ENCODE measurements around the gene VOPP1. TPM values are rescaled to one million over a fixed set of nuclear protein-coding genes. Genes with fewer than 3 reads are reported as not detected.

The VOPP1 gene
- total RNA-seq, 1 experiment from 2014 or later = 63.9 TPM

GRCh38 chr7:55498142-55498541 is 74.2 kb downstream of the VOPP1 start (continued):
- TF ChIP-seq, protein P1, sequence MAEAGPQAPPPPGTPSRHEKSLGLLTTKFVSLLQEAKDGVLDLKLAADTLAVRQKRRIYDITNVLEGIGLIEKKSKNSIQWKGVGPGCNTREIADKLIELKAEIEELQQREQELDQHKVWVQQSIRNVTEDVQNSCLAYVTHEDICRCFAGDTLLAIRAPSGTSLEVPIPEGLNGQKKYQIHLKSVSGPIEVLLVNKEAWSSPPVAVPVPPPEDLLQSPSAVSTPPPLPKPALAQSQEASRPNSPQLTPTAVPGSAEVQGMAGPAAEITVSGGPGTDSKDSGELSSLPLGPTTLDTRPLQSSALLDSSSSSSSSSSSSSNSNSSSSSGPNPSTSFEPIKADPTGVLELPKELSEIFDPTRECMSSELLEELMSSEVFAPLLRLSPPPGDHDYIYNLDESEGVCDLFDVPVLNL (CRISPR knock-in tag; IDR thresholded peaks at IDR 0.05; ENCODE audit: borderline replicate concordance, low read depth) = no peak
- TF ChIP-seq, protein P2, sequence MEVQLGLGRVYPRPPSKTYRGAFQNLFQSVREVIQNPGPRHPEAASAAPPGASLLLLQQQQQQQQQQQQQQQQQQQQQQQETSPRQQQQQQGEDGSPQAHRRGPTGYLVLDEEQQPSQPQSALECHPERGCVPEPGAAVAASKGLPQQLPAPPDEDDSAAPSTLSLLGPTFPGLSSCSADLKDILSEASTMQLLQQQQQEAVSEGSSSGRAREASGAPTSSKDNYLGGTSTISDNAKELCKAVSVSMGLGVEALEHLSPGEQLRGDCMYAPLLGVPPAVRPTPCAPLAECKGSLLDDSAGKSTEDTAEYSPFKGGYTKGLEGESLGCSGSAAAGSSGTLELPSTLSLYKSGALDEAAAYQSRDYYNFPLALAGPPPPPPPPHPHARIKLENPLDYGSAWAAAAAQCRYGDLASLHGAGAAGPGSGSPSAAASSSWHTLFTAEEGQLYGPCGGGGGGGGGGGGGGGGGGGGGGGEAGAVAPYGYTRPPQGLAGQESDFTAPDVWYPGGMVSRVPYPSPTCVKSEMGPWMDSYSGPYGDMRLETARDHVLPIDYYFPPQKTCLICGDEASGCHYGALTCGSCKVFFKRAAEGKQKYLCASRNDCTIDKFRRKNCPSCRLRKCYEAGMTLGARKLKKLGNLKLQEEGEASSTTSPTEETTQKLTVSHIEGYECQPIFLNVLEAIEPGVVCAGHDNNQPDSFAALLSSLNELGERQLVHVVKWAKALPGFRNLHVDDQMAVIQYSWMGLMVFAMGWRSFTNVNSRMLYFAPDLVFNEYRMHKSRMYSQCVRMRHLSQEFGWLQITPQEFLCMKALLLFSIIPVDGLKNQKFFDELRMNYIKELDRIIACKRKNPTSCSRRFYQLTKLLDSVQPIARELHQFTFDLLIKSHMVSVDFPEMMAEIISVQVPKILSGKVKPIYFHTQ (CRISPR knock-in tag; IDR thresholded peaks at IDR 0.05) = no peak
- TF ChIP-seq NFATC4 (CRISPR knock-in tag; IDR thresholded peaks at IDR 0.05) (no peak), GTF2I (CRISPR knock-in tag; conservative IDR thresholded peaks at IDR 0.05) (no peak)
- TF ChIP-seq, protein P3, sequence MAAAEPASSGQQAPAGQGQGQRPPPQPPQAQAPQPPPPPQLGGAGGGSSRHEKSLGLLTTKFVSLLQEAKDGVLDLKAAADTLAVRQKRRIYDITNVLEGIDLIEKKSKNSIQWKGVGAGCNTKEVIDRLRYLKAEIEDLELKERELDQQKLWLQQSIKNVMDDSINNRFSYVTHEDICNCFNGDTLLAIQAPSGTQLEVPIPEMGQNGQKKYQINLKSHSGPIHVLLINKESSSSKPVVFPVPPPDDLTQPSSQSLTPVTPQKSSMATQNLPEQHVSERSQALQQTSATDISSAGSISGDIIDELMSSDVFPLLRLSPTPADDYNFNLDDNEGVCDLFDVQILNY (CRISPR knock-in tag; IDR thresholded peaks at IDR 0.05) = no peak

DNA sequence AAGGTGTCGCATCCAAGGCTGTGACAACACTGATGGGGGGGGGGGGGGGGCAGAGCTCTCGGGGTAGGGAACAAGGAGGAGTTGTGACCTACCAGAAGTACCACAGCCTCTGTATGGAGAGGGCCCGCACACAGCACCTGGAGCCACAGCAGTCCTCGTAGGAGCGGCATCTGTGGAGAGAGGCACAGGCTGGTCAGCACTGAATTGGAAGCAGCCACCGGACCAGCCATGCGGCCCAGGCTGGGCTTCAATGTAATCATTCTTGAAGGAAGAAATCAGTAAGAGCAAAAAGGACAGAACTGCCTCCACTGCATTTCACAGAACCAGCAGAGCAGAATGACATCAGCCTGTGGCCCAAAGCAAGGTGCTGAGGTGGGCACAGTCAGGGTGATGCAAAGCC is 74.8 kb downstream of the VOPP1 start:
- ChIA-PET CTCF (no interaction called here), POLR2A (no interaction called here)
- Mint-ChIP-seq H3K4me1 (peaks cover 10% of the 10 kb centered on the region), H3K27me3 (ENCODE audit: low read depth) (no peaks in the 10 kb centered on the region), H3K4me3 (no peak overlapping the region), H3K27ac (no peak overlapping the region), H3K9me3 (no peaks in the 10 kb centered on the region), H3K36me3 (peaks cover 18% of the 10 kb centered on the region)
- TF ChIP-seq ZNF232 (CRISPR knock-in tag; IDR thresholded peaks at IDR 0.05) = no peak
- TF ChIP-seq, protein P4, sequence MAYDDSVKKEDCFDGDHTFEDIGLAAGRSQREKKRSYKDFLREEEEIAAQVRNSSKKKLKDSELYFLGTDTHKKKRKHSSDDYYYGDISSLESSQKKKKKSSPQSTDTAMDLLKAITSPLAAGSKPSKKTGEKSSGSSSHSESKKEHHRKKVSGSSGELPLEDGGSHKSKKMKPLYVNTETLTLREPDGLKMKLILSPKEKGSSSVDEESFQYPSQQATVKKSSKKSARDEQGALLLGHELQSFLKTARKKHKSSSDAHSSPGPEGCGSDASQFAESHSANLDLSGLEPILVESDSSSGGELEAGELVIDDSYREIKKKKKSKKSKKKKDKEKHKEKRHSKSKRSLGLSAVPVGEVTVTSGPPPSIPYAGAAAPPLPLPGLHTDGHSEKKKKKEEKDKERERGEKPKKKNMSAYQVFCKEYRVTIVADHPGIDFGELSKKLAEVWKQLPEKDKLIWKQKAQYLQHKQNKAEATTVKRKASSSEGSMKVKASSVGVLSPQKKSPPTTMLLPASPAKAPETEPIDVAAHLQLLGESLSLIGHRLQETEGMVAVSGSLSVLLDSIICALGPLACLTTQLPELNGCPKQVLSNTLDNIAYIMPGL (CRISPR knock-in tag; IDR thresholded peaks at IDR 0.05) = no peak
- TF ChIP-seq, protein P5, sequence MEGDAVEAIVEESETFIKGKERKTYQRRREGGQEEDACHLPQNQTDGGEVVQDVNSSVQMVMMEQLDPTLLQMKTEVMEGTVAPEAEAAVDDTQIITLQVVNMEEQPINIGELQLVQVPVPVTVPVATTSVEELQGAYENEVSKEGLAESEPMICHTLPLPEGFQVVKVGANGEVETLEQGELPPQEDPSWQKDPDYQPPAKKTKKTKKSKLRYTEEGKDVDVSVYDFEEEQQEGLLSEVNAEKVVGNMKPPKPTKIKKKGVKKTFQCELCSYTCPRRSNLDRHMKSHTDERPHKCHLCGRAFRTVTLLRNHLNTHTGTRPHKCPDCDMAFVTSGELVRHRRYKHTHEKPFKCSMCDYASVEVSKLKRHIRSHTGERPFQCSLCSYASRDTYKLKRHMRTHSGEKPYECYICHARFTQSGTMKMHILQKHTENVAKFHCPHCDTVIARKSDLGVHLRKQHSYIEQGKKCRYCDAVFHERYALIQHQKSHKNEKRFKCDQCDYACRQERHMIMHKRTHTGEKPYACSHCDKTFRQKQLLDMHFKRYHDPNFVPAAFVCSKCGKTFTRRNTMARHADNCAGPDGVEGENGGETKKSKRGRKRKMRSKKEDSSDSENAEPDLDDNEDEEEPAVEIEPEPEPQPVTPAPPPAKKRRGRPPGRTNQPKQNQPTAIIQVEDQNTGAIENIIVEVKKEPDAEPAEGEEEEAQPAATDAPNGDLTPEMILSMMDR (IDR thresholded peaks at IDR 0.05) = no peak
- TF ChIP-seq ZNF396 (CRISPR knock-in tag; IDR thresholded peaks at IDR 0.05; ENCODE audit: borderline replicate concordance) = no peak
- TF ChIP-seq TEAD1 (CRISPR knock-in tag; IDR thresholded peaks at IDR 0.05) = no peak
- TF ChIP-seq MLX (CRISPR knock-in tag; IDR thresholded peaks at IDR 0.05) = no peak
- TF ChIP-seq SOX15 (CRISPR knock-in tag; IDR thresholded peaks at IDR 0.05) = no peak
- no peak for TF ChIP-seq FOXJ3 (CRISPR knock-in tag; IDR thresholded peaks at IDR 0.05; ENCODE audit: borderline replicate concordance)
- no peak for TF ChIP-seq RORB (CRISPR knock-in tag; IDR thresholded peaks at IDR 0.05)
- no peak for TF ChIP-seq NR2C2 (CRISPR knock-in tag; IDR thresholded peaks at IDR 0.05)
- TF ChIP-seq PRDM15 (CRISPR knock-in tag; IDR thresholded peaks at IDR 0.05) = no peak
- no peak for TF ChIP-seq ZNF263 (CRISPR knock-in tag; IDR thresholded peaks at IDR 0.05; ENCODE audit: low read depth)
- DNase-seq (ENCODE audit: low spot score) = no peak
- no peak for ATAC-seq

Measured in WTC11 (cell line).